Measurements from ENCODE around the gene MEA1.
"Not testable (repeated sequence)": the region's sequence is repeated elsewhere in the genome, so short reads cannot be mapped to it uniquely, and the experiment has no call there.

The MEA1 gene

DNA sequence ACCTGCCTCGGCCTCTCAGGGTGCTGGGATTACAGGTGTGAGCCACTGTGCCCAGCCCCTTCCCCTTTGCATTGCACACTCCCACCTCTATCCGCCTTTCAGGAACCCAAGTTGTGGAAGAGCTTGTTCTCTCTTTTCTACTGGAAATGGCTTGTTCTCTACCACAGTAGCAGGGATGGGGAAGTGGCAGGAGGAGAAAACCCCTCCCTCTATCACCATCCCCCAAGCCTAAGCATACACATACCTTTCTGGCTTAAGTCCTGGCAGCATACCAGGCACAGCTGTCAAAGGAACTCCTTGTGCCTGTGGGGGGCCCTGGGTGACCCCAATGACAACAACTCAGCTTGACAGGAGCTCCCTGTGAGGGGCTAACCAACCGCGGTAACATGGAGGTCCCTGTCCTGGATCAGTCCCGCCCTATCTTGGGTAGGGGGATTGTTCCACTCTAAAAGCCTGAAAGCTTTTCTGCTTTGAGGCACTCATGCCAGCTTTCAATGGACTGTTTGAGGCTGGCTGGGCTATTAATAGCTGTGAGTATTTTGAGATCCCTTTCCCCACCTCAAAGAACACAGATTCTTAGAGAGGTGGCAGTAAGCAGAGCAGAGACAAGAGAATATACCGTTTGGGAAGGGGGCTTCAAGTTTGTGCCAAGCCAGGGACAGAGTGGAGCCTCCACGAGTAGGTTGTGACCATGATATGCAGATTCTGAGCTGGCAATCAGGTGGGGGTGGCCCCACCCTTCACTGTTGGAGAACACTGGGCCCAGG lies 2.6 kb upstream of the MEA1 start:
- no peak overlapping the region for H3K4me3 ChIP-seq (ENCODE audit: low read length)
- H3K9me3 ChIP-seq (ENCODE audit: control insufficient read depth, low read length) = no peaks in the 10 kb centered on the region
- H3K27me3 ChIP-seq (ENCODE audit: control insufficient read depth, insufficient read depth, low read length) = no peaks in the 10 kb centered on the region
- H3K4me1 ChIP-seq (ENCODE audit: control insufficient read depth, insufficient read depth, low read length) = peaks cover 44% of the 10 kb centered on the region
- peak overlapping the region; percentile 13 for H3K9ac ChIP-seq (ENCODE audit: low read length)
- peaks cover 10% of the 10 kb centered on the region for H3K36me3 ChIP-seq (ENCODE audit: control insufficient read depth, insufficient read depth, low read length)

DNA sequence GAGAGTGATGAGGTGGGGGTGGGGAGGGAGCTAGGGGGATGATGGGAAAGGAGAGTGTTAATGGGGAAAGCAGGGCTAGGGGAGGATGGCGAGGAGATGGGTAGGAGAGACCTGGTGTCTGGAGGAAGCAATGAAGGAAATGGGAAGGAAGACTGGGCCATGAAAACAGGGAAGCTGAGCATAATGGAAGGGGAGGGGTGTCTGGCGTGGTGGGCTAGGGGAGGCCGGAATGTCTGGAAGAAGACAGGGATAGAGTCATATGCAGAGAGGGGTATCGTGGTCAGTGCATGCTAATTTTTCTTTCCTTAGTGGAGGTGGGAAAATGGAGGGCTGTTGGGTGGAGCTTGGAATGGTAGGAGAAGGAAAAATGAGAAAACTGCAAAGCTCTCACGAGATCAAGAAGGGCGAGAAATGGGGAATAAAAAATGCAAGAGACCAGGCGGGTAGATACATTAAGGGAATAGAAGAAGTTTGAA lies 726 bp upstream of the MEA1 start:
- Histone ChIP-seq H3K4me3 (ENCODE audit: low read length) (peak overlapping the region; percentile 72), H3K4me1 (ENCODE audit: control insufficient read depth, insufficient read depth, low read length) (peaks cover 36% of the 10 kb centered on the region), H3K9me3 (ENCODE audit: control insufficient read depth, low read length) (no peaks in the 10 kb centered on the region), H3K9ac (ENCODE audit: low read length) (peak overlapping the region; percentile 65), H3K27me3 (ENCODE audit: control insufficient read depth, insufficient read depth, low read length) (no peaks in the 10 kb centered on the region), H3K36me3 (ENCODE audit: control insufficient read depth, insufficient read depth, low read length) (peaks cover 21% of the 10 kb centered on the region)

DNA sequence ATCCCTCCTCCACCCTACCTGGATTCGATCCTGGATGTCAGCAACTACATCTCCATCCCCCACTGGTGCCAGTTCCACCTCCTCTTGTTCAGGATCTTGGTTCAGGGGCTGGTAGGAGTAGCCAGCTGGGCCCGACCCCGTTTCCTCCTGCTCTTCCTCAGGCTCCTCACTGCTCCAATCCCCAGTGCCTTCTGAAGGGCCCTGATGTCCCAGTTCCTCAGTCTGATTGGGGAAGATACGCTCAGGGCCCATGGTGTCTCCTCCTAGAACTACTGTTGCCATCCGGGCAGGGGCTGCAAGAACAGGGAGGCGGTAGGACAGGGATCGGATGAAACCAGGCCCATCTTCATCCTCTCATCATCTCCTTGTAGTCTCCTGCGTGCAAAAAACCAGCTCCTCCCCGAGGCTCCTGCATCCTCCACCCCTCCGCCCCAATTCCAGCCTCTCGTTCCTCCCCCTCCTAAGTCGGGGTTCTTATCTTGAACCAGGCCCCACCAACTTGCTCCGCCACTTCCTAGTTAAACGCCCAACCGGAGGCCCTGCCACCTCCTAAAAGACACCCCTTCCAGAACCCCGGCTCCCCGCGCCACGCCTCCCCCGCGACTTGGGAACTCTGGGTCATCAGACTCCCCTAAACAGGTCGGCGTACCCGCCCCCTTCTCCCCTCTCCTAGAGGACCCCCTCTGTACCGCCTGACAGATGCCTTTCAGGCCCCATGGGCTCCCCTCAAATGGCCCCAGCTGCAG lies 476 bp downstream of the MEA1 start:
- Histone ChIP-seq H3K4me3 (ENCODE audit: low read length) (peak overlapping the region; percentile 3), H3K36me3 (ENCODE audit: control insufficient read depth, insufficient read depth, low read length) (peaks cover 27% of the 10 kb centered on the region), H3K9ac (ENCODE audit: low read length) (peak overlapping the region; percentile 73), H3K27me3 (ENCODE audit: control insufficient read depth, insufficient read depth, low read length) (no peaks in the 10 kb centered on the region), H3K4me1 (ENCODE audit: control insufficient read depth, insufficient read depth, low read length) (peaks cover 36% of the 10 kb centered on the region), H3K9me3 (ENCODE audit: control insufficient read depth, low read length) (no peaks in the 10 kb centered on the region)

DNA sequence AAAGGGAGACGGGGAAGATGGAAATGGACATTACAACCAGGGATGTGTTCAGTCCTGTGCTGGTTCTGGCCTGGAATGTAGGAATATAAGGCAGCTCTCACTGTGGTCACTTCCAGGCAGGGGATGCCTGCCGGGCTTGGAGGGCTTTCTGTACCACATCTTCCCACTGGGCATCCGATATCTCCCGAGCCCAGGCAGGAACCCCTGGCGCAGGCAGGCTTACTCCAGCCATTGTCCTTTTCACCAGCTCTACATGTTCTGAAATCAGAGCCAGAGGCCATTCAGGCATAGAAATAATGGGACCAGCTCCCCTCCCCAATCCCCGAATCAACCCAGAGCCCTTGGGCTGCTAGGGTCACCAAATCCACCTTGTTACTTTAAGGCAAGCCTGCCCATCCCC lies 1.4 kb downstream of the MEA1 start:
- H3K36me3 ChIP-seq (ENCODE audit: control insufficient read depth, insufficient read depth, low read length) = peaks cover 28% of the 10 kb centered on the region
- H3K27me3 ChIP-seq (ENCODE audit: control insufficient read depth, insufficient read depth, low read length) = no peaks in the 10 kb centered on the region
- peaks cover 36% of the 10 kb centered on the region for H3K4me1 ChIP-seq (ENCODE audit: control insufficient read depth, insufficient read depth, low read length)
- no peaks in the 10 kb centered on the region for H3K9me3 ChIP-seq (ENCODE audit: control insufficient read depth, low read length)
- H3K4me3 ChIP-seq (ENCODE audit: low read length) = no peak overlapping the region
- no peak overlapping the region for H3K9ac ChIP-seq (ENCODE audit: low read length)

DNA sequence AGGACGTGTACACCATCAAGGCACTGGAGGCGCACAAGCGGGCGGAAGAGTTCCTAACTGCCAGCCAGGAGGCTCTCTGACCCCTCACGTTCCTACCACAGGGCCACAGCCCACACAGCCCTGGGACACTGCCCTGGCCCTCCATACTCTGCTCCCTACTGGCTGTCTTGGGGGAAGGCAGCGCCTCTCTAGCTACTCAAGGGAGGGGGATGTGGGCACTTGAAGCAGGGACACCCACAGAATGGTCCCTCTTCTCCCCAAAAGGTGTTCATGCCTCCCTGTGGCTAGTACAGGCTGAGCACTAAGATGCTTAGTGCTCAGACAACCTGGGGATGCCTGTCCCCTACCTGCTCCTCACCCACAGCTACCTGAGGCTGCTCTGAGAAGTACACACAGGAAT lies 2.5 kb downstream of the MEA1 start:
- Histone ChIP-seq H3K36me3 (ENCODE audit: control insufficient read depth, insufficient read depth, low read length) (peaks cover 28% of the 10 kb centered on the region), H3K9me3 (ENCODE audit: control insufficient read depth, low read length) (no peaks in the 10 kb centered on the region), H3K4me1 (ENCODE audit: control insufficient read depth, insufficient read depth, low read length) (peaks cover 27% of the 10 kb centered on the region), H3K27me3 (ENCODE audit: control insufficient read depth, insufficient read depth, low read length) (no peaks in the 10 kb centered on the region), H3K9ac (ENCODE audit: low read length) (no peak overlapping the region), H3K4me3 (ENCODE audit: low read length) (no peak overlapping the region)

DNA sequence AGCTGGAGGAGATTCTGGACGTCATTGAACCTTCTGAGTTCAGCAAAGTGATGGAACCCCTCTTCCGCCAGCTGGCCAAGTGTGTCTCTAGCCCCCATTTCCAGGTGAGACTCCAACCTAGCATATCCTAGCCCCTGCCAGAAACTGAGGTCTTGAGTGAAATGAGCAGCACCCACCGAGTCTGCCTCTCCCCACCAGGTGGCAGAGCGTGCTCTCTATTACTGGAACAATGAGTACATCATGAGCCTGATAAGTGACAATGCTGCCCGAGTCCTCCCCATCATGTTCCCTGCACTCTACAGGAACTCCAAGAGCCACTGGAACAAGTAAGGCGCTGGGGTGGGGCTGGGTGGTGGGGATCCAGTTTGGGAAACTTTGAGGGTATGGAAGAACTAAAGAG lies 4.6 kb downstream of the MEA1 start:
- no peak overlapping the region for H3K4me3 ChIP-seq (ENCODE audit: low read length)
- H3K9ac ChIP-seq (ENCODE audit: low read length) = no peak overlapping the region
- H3K27me3 ChIP-seq (ENCODE audit: control insufficient read depth, insufficient read depth, low read length) = no peaks in the 10 kb centered on the region
- peaks cover 15% of the 10 kb centered on the region for H3K4me1 ChIP-seq (ENCODE audit: control insufficient read depth, insufficient read depth, low read length)
- no peaks in the 10 kb centered on the region for H3K9me3 ChIP-seq (ENCODE audit: control insufficient read depth, low read length)
- H3K36me3 ChIP-seq (ENCODE audit: control insufficient read depth, insufficient read depth, low read length) = peaks cover 28% of the 10 kb centered on the region

DNA sequence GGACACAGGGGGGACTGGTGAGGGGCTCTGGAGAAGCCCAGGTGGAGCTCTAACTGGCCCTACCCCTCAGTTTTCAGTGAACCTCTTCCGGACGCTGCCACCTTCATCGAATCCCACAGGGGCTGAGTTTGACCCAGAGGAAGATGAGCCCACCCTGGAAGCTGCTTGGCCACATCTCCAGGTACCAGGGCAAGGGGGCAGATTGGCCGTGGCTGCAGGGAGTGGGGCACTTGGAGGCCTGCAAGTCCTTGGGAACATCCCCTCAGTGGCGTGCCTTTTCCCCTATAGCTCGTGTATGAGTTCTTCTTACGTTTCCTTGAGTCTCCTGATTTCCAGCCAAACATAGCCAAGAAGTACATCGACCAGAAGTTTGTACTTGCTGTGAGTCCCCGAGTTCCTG lies 6.6 kb downstream of the MEA1 start:
- H3K9me3 ChIP-seq (ENCODE audit: control insufficient read depth, low read length) = no peaks in the 10 kb centered on the region
- peaks cover 2% of the 10 kb centered on the region for H3K4me1 ChIP-seq (ENCODE audit: control insufficient read depth, insufficient read depth, low read length)
- H3K9ac ChIP-seq (ENCODE audit: low read length) = no peak overlapping the region
- peaks cover 26% of the 10 kb centered on the region for H3K36me3 ChIP-seq (ENCODE audit: control insufficient read depth, insufficient read depth, low read length)
- H3K27me3 ChIP-seq (ENCODE audit: control insufficient read depth, insufficient read depth, low read length) = no peaks in the 10 kb centered on the region
- no peak overlapping the region for H3K4me3 ChIP-seq (ENCODE audit: low read length)

DNA sequence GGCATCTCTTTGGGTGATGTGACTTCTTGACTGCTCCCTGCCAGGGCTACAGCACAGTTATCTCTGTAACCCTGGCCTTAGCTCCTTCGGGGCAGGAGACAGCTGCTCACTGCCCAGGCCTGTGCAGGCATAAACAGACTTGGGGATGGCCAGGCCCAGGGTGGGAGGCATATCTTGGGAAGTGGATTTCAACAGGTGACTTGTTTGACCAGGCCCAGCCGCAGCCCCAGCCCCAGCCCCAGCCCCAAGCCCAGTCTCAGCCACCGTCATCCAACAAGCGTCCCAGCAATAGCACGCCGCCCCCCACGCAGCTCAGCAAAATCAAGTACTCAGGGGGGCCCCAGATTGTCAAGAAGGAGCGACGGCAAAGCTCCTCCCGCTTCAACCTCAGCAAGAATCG lies 7.5 kb downstream of the MEA1 start:
- Histone ChIP-seq H3K27me3 (ENCODE audit: control insufficient read depth, insufficient read depth, low read length) (no peaks in the 10 kb centered on the region), H3K9ac (ENCODE audit: low read length) (no peak overlapping the region), H3K36me3 (ENCODE audit: control insufficient read depth, insufficient read depth, low read length) (peaks cover 17% of the 10 kb centered on the region), H3K4me3 (ENCODE audit: low read length) (no peak overlapping the region), H3K4me1 (ENCODE audit: control insufficient read depth, insufficient read depth, low read length) (no peaks in the 10 kb centered on the region), H3K9me3 (ENCODE audit: control insufficient read depth, low read length) (no peaks in the 10 kb centered on the region)

DNA sequence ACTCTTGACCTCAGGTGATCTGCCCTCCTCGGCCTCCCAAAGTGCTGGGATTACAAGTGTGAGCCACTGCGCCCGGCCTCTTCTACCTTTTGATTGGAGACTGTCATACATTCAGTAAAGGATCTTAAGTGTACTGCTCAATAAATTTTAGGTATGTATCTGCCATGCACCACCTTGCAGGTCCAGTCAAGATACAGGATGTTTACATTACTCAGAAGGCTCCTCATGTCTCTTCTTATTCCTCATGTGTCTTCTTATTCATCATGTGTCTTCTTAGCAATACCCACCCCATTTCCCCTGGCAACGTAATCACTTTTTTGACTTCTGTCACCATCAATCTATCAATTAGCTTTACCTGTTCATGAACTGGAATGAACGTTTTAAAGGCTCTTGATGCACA lies 7.9 kb downstream of the MEA1 start:
- Histone ChIP-seq H3K36me3 (ENCODE audit: control insufficient read depth, insufficient read depth, low read length) (peaks cover 13% of the 10 kb centered on the region), H3K4me3 (ENCODE audit: low read length) (no peak overlapping the region), H3K9ac (ENCODE audit: low read length) (no peak overlapping the region), H3K4me1 (ENCODE audit: control insufficient read depth, insufficient read depth, low read length) (no peaks in the 10 kb centered on the region), H3K9me3 (ENCODE audit: control insufficient read depth, low read length) (no peaks in the 10 kb centered on the region), H3K27me3 (ENCODE audit: control insufficient read depth, insufficient read depth, low read length) (no peaks in the 10 kb centered on the region)

DNA sequence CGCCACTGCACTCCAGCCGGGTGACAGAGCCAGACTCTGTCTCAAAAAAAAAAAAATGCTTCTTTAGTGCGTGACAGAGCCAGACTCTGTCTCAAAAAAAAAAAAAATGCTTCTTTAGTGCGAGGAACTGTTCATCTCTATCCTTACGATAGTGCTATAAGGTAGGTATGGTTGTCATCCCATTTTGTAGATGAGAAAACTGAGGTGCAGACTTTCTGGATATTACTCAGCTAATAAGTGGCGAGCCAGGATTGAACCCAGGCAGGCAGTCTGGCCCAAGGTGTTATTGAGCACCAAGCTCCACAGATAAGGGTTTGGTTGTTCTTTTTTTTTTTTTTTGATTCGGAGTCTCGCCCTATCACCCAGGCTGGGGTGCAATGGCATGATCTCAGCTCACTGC lies 11.9 kb downstream of the MEA1 start:
- Histone ChIP-seq H3K9me3 (ENCODE audit: control insufficient read depth, low read length) (no peaks in the 10 kb centered on the region), H3K4me1 (ENCODE audit: control insufficient read depth, insufficient read depth, low read length) (no peaks in the 10 kb centered on the region), H3K27me3 (ENCODE audit: control insufficient read depth, insufficient read depth, low read length) (no peaks in the 10 kb centered on the region), H3K9ac (ENCODE audit: low read length) (no peak overlapping the region), H3K36me3 (ENCODE audit: control insufficient read depth, insufficient read depth, low read length) (no peaks in the 10 kb centered on the region), H3K4me3 (ENCODE audit: low read length) (no peak overlapping the region)

DNA sequence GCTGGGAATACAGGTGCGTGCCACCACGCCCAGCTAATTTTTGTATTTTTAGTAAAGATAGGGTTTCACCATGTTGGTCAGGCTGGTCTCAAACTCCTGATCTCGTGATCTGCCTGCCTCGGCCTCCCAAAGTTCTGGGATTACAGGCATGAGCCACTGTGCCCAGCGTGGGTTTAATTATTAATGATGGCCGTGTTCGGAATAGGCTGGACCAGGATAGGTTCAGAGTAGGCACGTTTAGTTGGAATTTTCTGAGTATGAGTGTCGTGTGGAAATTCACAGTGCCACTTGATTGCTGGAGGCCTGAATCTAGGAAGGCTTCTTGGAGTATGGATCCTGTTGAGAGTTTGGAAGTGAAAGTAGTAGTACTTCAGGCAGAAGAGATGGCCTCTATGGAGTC lies 15.5 kb downstream of the MEA1 start:
- not testable (repeated sequence) for H3K9me3 ChIP-seq (ENCODE audit: control insufficient read depth, low read length); H3K27me3 ChIP-seq (ENCODE audit: control insufficient read depth, insufficient read depth, low read length); H3K4me1 ChIP-seq (ENCODE audit: control insufficient read depth, insufficient read depth, low read length); H3K9ac ChIP-seq (ENCODE audit: low read length); H3K4me3 ChIP-seq (ENCODE audit: low read length); H3K36me3 ChIP-seq (ENCODE audit: control insufficient read depth, insufficient read depth, low read length)

DNA sequence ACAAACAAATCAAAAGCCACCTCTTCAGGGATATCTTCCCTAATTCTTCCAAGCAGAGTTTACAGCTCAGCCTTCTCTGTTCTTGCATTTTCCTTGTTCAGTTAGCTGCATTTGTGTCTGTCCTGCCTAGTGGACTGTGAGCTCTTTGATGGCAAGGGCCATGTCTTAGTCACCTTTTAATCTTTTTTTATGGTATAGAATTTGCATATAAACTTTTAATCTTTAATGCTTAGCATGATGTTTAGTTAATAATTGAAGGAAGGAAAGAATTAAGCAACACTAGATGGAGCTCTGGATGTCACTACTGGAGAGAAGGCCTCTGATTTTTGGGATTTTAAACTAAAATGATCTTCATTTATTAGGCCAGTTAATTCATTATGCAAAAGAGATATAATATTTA lies 17.2 kb downstream of the MEA1 start:
- Histone ChIP-seq H3K4me1 (ENCODE audit: control insufficient read depth, insufficient read depth, low read length) (no peaks in the 10 kb centered on the region), H3K27me3 (ENCODE audit: control insufficient read depth, insufficient read depth, low read length) (no peaks in the 10 kb centered on the region), H3K9me3 (ENCODE audit: control insufficient read depth, low read length) (no peaks in the 10 kb centered on the region), H3K4me3 (ENCODE audit: low read length) (no peak overlapping the region), H3K9ac (ENCODE audit: low read length) (no peak overlapping the region), H3K36me3 (ENCODE audit: control insufficient read depth, insufficient read depth, low read length) (no peaks in the 10 kb centered on the region)

Data from mucosa of stomach (tissue), 1 donor.